ENCODE data around the gene SF3A1.

SF3A1 gene

GRCh38 chr22:30284172-30284571 is 72.5 kb downstream of the SF3A1 start:
- Histone ChIP-seq H3K4me1 (ENCODE audit: control insufficient read depth in 1 of 2, insufficient read depth in 1 of 2, low read depth in 1 of 2, low read length in 1 of 2) (peaks cover 54 to 58% of the 10 kb centered on the region in 2 experiments), H3K27me3 (no peaks in the 10 kb centered on the region), H3K9me3 (no peaks in the 10 kb centered on the region), H3K36me3 (peaks cover 6% of the 10 kb centered on the region), H3K4me3 (ENCODE audit: low read depth in 1 of 2, low read length in 1 of 2) (no peak overlapping the region), H3K27ac (peak overlapping the region; percentile 20)
- TF ChIP-seq, protein P1, sequence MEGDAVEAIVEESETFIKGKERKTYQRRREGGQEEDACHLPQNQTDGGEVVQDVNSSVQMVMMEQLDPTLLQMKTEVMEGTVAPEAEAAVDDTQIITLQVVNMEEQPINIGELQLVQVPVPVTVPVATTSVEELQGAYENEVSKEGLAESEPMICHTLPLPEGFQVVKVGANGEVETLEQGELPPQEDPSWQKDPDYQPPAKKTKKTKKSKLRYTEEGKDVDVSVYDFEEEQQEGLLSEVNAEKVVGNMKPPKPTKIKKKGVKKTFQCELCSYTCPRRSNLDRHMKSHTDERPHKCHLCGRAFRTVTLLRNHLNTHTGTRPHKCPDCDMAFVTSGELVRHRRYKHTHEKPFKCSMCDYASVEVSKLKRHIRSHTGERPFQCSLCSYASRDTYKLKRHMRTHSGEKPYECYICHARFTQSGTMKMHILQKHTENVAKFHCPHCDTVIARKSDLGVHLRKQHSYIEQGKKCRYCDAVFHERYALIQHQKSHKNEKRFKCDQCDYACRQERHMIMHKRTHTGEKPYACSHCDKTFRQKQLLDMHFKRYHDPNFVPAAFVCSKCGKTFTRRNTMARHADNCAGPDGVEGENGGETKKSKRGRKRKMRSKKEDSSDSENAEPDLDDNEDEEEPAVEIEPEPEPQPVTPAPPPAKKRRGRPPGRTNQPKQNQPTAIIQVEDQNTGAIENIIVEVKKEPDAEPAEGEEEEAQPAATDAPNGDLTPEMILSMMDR (IDR thresholded peaks at IDR 0.05): no peak

DNA sequence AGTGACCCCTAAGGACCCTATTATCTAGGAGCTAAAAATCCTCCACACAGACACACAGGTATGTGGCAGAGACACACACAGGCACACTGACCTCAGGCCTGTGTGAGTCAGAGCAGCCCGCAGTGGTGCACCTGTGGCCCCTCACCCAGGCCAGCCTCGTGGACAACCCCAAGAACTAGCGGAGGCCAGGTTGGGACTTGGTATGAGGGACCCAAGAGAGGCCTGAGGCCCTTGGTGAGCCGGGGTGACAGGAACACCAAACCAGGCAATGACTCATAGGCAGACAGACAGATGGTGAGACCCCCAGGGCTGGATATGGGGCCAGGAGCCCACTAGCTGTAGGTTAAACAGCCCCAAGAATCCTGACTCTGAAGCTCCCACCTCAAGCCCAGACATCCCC is 73.4 kb downstream of the SF3A1 start:
- TF ChIP-seq, protein P1 (IDR thresholded peaks at IDR 0.05): no peak
- H3K36me3 ChIP-seq: peaks cover 6% of the 10 kb centered on the region
- peak overlapping the region in 1 of 2 experiments; percentile 22 for H3K4me3 ChIP-seq (ENCODE audit: low read depth in 1 of 2, low read length in 1 of 2)
- H3K27me3 ChIP-seq: no peaks in the 10 kb centered on the region
- H3K9me3 ChIP-seq: no peaks in the 10 kb centered on the region
- peak overlapping the region; percentile 55 for H3K27ac ChIP-seq
- H3K4me1 ChIP-seq (ENCODE audit: control insufficient read depth in 1 of 2, insufficient read depth in 1 of 2, low read depth in 1 of 2, low read length in 1 of 2): peaks cover 52 to 54% of the 10 kb centered on the region in 2 experiments

- peak overlapping the region; percentile 55 for H3K27ac ChIP-seq
- H3K27me3 ChIP-seq: no peaks in the 10 kb centered on the region
- H3K9me3 ChIP-seq: no peaks in the 10 kb centered on the region
- H3K36me3 ChIP-seq: peaks cover 6% of the 10 kb centered on the region
- TF ChIP-seq, protein P1 (IDR thresholded peaks at IDR 0.05): no peak
- peaks cover 52% of the 10 kb centered on the region in 2 experiments for H3K4me1 ChIP-seq (ENCODE audit: control insufficient read depth in 1 of 2, insufficient read depth in 1 of 2, low read depth in 1 of 2, low read length in 1 of 2)
- H3K4me3 ChIP-seq (ENCODE audit: low read depth in 1 of 2, low read length in 1 of 2): peak overlapping the region in 1 of 2 experiments; percentile 22
Observed at GRCh38 chr22:30282616-30283046, 74.1 kb downstream of the SF3A1 start.
